AG04449 (cell line): ENCODE results near the gene MIF.
"Not testable (repeated sequence)": the region's sequence is repeated elsewhere in the genome, so short reads cannot be mapped to it uniquely, and the experiment has no call there.

ENCODE experiments used
- CTCF ChIA-PET: fragments of 350-600 bp; formaldehyde crosslinking; extraction: SDS; loops from one replicate; lab custom pipeline; 2021; ENCODE audit warnings: antibody characterized with exemption; lab: Yijun Ruan, JAX
- POLR2A ChIA-PET: fragments of 400-600, 350-600 bp; formaldehyde crosslinking; extraction: SDS; loops from one replicate; lab custom pipeline; 2020; ENCODE audit warnings: antibody characterized with exemption, inconsistent platforms; lab: Yijun Ruan, JAX
- DNase-seq: peaks from one replicate; pipeline ENCODE4 v3.0.0-alpha.2; 2010; ENCODE audit warnings: low read depth, low spot score
- H3K4me3 ChIP-seq: 2 replicates; pipeline ENCODE4 v1.5.1; 2011; ENCODE audit warnings: low read depth, mild to moderate bottlenecking, control low read depth, low read length
- CTCF ChIP-seq: IDR thresholded peaks from one replicate; pipeline ENCODE4 v1.5.1; 2011; ENCODE audit warnings: mild to moderate bottlenecking, moderate library complexity, low read length, control low read depth, inconsistent platforms; ENCODE audit not compliant: insufficient read depth; ENCODE audit errors: missing control alignments

Gene MIF

GRCh38 chr22:23896523-23897186 is 2.5 kb downstream of the MIF start:
- no peak for TF ChIP-seq CTCF
- H3K4me3 ChIP-seq, result 0 out of 2 replicates have a peak overlapping the region, but pooled peaks have one; percentile 1
- CTCF ChIA-PET, result no interaction called here
- DNase-seq, result no peak
- POLR2A ChIA-PET, result no interaction called here

DNA sequence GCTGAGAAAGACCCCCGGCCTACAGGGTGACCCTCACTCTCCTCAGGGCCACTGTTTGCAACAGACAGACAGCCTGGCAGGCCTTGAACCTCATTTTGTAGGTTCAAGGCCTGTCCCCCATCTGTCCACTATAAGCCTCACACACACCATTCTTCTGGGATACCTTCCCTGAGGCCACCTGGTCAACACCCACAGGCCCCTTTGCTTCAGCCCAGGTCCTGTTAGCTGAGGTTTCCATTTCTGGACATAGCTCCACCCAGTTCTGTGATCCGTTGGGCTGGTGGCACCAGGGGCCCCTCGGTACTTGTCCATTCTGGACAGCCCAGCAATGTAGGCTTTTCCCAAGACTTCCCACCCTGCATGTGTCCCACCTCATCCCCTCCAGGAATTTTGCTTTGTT is 3.1 kb downstream of the MIF start:
- CTCF ChIA-PET, result no interaction called here
- no peak for TF ChIP-seq CTCF
- POLR2A ChIA-PET, result no interaction called here
- no peak for DNase-seq
- H3K4me3 ChIP-seq, result no peak overlapping the region

GRCh38 chr22:23898006-23898974 is 4.1 kb downstream of the MIF start:
- ChIA-PET CTCF (interaction anchor here (1.0 to 1.4 kb wide), 3 partner anchors 10 to 48 kb away, joined by 3 to 5 read pairs (median 4); no protein-coding TSS in a partner anchor), POLR2A (interaction anchor here (1.2 kb wide), 1 partner anchor 16 kb away, joined by 3 read pairs; no protein-coding TSS in a partner anchor)
- DNase-seq, result no peak
- no peak for TF ChIP-seq CTCF
- H3K4me3 ChIP-seq, result no peak overlapping the region

GRCh38 chr22:23899042-23899745 is 5.0 kb downstream of the MIF start:
- POLR2A ChIA-PET, result interaction anchor here (1.2 kb wide), 1 partner anchor 15 kb away, joined by 3 read pairs; no protein-coding TSS in a partner anchor

GRCh38 chr22:23900227-23900626 is 6.0 kb downstream of the MIF start:
- POLR2A ChIA-PET, result not testable (repeated sequence)

More at GRCh38 chr22:23899042-23899745, 5.0 kb downstream of the MIF start:
- TF ChIP-seq CTCF, result no peak
- H3K4me3 ChIP-seq, result no peak overlapping the region
- CTCF ChIA-PET, result interaction anchor here (1.0 to 1.6 kb wide), 3 partner anchors 11 to 49 kb away, joined by 3 to 4 read pairs (median 4); no protein-coding TSS in a partner anchor
- DNase-seq, result no peak

DNA sequence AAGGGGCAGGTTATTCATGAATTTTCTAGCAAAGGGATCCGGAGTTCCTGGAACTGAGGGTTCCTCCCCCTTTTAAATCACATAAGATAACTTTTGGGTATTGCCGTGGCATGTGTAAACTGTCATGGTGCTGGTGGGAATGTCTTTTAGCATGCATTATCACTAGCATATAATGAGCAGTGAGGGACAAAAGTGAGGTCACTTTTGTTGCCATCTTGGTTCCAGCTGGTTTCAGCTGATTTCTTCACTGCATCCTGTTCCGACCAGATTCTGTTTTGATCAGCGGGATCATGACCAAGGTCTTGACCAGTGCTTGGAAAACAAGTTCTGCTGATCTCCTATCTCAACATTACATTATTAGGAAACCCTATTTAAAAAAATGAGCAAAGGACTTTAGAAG is 7.4 kb downstream of the MIF start:
- no peak for TF ChIP-seq CTCF
- POLR2A ChIA-PET, result no interaction called here
- CTCF ChIA-PET, result interaction anchor here (1.0 kb wide), 1 partner anchor 12 kb away, joined by 4 read pairs; no protein-coding TSS in a partner anchor
- DNase-seq, result no peak
- no peak overlapping the region for H3K4me3 ChIP-seq

More at GRCh38 chr22:23900227-23900626, 6.0 kb downstream of the MIF start:
- not testable (repeated sequence) for H3K4me3 ChIP-seq, DNase-seq
- CTCF ChIA-PET, result interaction anchor here (0.7 to 1.6 kb wide), 2 partner anchors 13 to 50 kb away, joined by 3 to 4 read pairs; no protein-coding TSS in a partner anchor
